Immature natural killer cell (primary cell): ENCODE results near the gene NUDT14. TPM values are rescaled to one million over a fixed set of nuclear protein-coding genes. Genes with fewer than 3 reads are reported as not detected.
A peak's percentile ranks its signal among the peaks of the same experiment; 100 is the strongest.

ENCODE experiments used
- DNase-seq, 3 donors: peaks; one replicate each; pipeline ENCODE4 v3.0.0; 2022; ENCODE audit warnings: mixed read lengths in 1 of 3
- H3K27ac Mint-ChIP-seq, 6 donors: one replicate each; pipeline ENCODE4 v1.8.0; 2020; ENCODE audit warnings: mixed read lengths in 6 of 6, mild to moderate bottlenecking in 5 of 6, inconsistent platforms in 4 of 6, moderate library complexity in 3 of 6
- H3K27me3 Mint-ChIP-seq, 3 donors: one replicate each; pipeline ENCODE4 v1.8.0; 2020 to 2021; ENCODE audit warnings: low read depth in 3 of 3, mild to moderate bottlenecking in 3 of 3, mixed read lengths in 3 of 3, moderate library complexity in 3 of 3, inconsistent platforms in 1 of 3
- H3K36me3 Mint-ChIP-seq, 3 donors: one replicate each; pipeline ENCODE4 v1.8.0; 2020; ENCODE audit warnings: mixed read lengths in 3 of 3, inconsistent platforms in 2 of 3, mild to moderate bottlenecking in 2 of 3
- H3K4me1 Mint-ChIP-seq, 2 donors: one replicate each; pipeline ENCODE4 v1.8.0; 2020; ENCODE audit warnings: inconsistent platforms in 2 of 2, mild to moderate bottlenecking in 2 of 2, mixed read lengths in 2 of 2, moderate library complexity in 1 of 2
- H3K4me3 Mint-ChIP-seq, 5 donors: one replicate each; pipeline ENCODE4 v1.8.0; 2020; ENCODE audit warnings: mild to moderate bottlenecking in 5 of 5, mixed read lengths in 5 of 5, inconsistent platforms in 3 of 5, moderate library complexity in 3 of 5
- H3K9me3 Mint-ChIP-seq, 6 donors: one replicate each; pipeline ENCODE4 v1.8.0; 2020; ENCODE audit warnings: mild to moderate bottlenecking in 6 of 6, mixed read lengths in 6 of 6, inconsistent platforms in 4 of 6, moderate library complexity in 3 of 6
- polyA plus RNA-seq, 3 donors: library from polyadenylated mRNA; unstranded; fragments of 300-500 nt; fragmentation: Illumina TruSeq; gene quantifications; one replicate each; pipeline ENCODE4 v1.2.3, GENCODE V29; 2021

Gene NUDT14
- polyA plus RNA-seq, 3 donors from 2014 or later: 21.9 to 29.7 (median 27.3) TPM

- Mint-ChIP-seq H3K4me3 (peak overlapping the region; percentile 68 to 79 (median 72)), H3K27me3 (peaks cover 2 to 3% (median 2%) of the 10 kb centered on the region in 3 donors), H3K9me3 (no peaks in the 10 kb centered on the region), H3K4me1 (peaks cover 8 to 16% of the 10 kb centered on the region in 2 donors), H3K36me3 (no peaks in the 10 kb centered on the region), H3K27ac (peak overlapping the region in 2 of 6 donors; percentile 20 to 59)
- DNase-seq: no peak
Observed at GRCh38 chr14:105182296-105183020, 1.3 kb upstream of the NUDT14 start.

DNA sequence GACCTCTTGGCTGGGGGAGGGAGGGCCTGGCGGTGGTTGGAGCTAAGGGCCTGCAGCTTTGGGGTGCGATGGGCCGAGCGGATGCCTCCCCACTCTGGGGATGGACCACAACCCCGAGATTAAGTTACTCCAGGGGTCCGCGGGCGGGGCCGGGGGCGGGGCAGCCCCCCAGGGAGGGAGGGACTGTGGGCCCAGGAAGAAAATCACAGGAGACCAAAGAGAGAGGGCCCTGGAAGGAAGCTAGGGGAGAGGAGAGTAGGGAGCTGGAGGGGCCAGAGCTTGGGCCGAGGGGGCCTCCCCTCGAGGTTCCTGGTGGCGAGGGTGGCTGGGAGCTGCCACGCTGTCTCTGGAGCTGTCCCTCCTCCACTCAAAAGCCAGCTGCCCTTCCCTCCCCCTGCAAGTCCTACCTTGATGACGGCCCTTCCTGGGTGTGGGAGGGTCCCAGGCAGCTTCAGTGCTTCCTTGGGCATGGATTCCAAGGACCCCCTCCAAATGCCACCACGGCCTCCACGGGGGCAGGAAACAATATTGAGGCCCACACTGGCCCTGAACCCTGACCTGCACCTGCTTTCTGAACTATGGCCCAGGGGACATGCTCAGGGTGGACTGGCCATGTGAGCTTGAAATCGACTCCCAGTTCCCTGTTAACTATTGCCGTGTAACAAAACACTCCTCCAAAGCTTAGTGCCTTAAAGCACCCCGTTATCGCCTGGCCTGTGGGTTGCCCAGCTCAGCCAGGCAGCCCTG lies 610 bp upstream of the NUDT14 start:
- Mint-ChIP-seq H3K27me3 (peaks cover 2 to 3% (median 2%) of the 10 kb centered on the region in 3 donors), H3K36me3 (no peaks in the 10 kb centered on the region), H3K4me3 (peak overlapping the region; percentile 68 to 79 (median 72)), H3K4me1 (peaks cover 10 to 17% of the 10 kb centered on the region in 2 donors), H3K27ac (peak overlapping the region in 2 of 6 donors; percentile 20 to 59), H3K9me3 (no peaks in the 10 kb centered on the region)
- DNase-seq: no peak

GRCh38 chr14:105179191-105179590 lies 1.9 kb downstream of the NUDT14 start:
- H3K27ac Mint-ChIP-seq: no peak overlapping the region
- peak overlapping the region in 1 of 5 donors; percentile 50 for H3K4me3 Mint-ChIP-seq
- H3K36me3 Mint-ChIP-seq: no peaks in the 10 kb centered on the region
- peaks cover 25 to 39% of the 10 kb centered on the region in 2 donors for H3K4me1 Mint-ChIP-seq
- peaks cover 2 to 8% (median 3%) of the 10 kb centered on the region in 3 donors for H3K27me3 Mint-ChIP-seq
- DNase-seq: no peak
- H3K9me3 Mint-ChIP-seq: no peaks in the 10 kb centered on the region

DNA sequence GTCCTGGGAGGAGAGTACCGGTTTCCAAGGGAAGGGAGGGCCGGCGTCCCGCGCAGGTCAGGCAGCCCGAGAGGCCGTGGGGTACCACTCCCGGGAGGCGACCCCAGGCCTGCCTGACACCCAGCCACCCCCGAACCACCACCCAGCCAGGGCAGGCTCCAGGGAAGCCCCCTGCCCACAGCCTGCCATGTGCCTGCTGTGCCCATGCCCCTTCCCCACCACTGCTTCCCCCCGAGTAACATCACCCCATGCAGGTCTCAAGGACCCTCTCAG lies 2.3 kb downstream of the NUDT14 start:
- Mint-ChIP-seq H3K4me1 (peaks cover 27 to 41% of the 10 kb centered on the region in 2 donors), H3K4me3 (peak overlapping the region in 1 of 5 donors; percentile 49), H3K27ac (no peak overlapping the region), H3K9me3 (no peaks in the 10 kb centered on the region), H3K36me3 (no peaks in the 10 kb centered on the region), H3K27me3 (peaks cover 2 to 8% (median 3%) of the 10 kb centered on the region in 3 donors)
- DNase-seq: no peak

GRCh38 chr14:105178069-105178867 lies 2.8 kb downstream of the NUDT14 start:
- Mint-ChIP-seq H3K4me3 (peak overlapping the region in 2 of 5 donors; percentile 40 to 49), H3K27ac (no peak overlapping the region), H3K4me1 (peaks cover 27 to 43% of the 10 kb centered on the region in 2 donors), H3K27me3 (peaks cover 2 to 8% (median 3%) of the 10 kb centered on the region in 3 donors), H3K9me3 (no peaks in the 10 kb centered on the region), H3K36me3 (no peaks in the 10 kb centered on the region)
- no peak for DNase-seq

GRCh38 chr14:105177082-105177481 lies 4.0 kb downstream of the NUDT14 start:
- no peak for DNase-seq
- H3K4me1 Mint-ChIP-seq: peaks cover 27 to 39% of the 10 kb centered on the region in 2 donors
- no peak overlapping the region for H3K27ac Mint-ChIP-seq
- peaks cover 0 to 6% (median 0%) of the 10 kb centered on the region in 3 donors for H3K27me3 Mint-ChIP-seq
- H3K4me3 Mint-ChIP-seq: no peak overlapping the region
- H3K36me3 Mint-ChIP-seq: no peaks in the 10 kb centered on the region
- H3K9me3 Mint-ChIP-seq: no peaks in the 10 kb centered on the region

DNA sequence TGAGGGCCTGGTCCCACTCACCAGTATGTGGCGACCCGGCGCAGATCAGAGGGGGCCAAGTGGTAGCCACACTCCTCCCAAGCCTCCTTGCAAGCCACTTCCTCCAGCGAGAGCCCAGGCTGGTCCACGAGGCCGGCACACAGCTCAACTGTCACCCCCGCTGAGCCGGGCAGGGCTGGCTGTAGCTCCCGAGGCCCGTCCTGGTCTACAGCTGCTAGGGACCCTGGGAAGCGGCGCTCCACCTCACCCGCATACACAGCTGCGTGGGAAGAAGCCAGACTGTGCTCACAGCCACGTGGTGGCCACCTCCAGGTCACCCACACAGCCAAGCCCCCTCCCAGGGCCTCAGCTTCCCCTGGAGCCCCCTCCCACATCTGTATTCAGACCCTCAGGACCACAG lies 4.6 kb downstream of the NUDT14 start:
- peak overlapping the region in 2 of 6 donors; percentile 12 to 51 for H3K27ac Mint-ChIP-seq

GRCh38 chr14:105173901-105174894 lies 6.9 kb downstream of the NUDT14 start:
- Mint-ChIP-seq H3K4me1 (peaks cover 19 to 37% of the 10 kb centered on the region in 2 donors), H3K27ac (peak overlapping the region; percentile 70 to 88 (median 81)), H3K9me3 (no peaks in the 10 kb centered on the region), H3K4me3 (peak overlapping the region; percentile 63 to 74 (median 73)), H3K27me3 (peaks cover 3 to 10% (median 3%) of the 10 kb centered on the region in 3 donors), H3K36me3 (no peaks in the 10 kb centered on the region)
- peak; percentile 73 to 78 (median 76) for DNase-seq

More for the DNA sequence above, 4.6 kb downstream of the NUDT14 start:
- Mint-ChIP-seq H3K4me3 (peak overlapping the region in 3 of 5 donors; percentile 19 to 62 (median 32)), H3K27me3 (peaks cover 0 to 6% (median 3%) of the 10 kb centered on the region in 3 donors), H3K36me3 (no peaks in the 10 kb centered on the region), H3K4me1 (peaks cover 27 to 39% of the 10 kb centered on the region in 2 donors), H3K9me3 (no peaks in the 10 kb centered on the region)
- DNase-seq: no peak

DNA sequence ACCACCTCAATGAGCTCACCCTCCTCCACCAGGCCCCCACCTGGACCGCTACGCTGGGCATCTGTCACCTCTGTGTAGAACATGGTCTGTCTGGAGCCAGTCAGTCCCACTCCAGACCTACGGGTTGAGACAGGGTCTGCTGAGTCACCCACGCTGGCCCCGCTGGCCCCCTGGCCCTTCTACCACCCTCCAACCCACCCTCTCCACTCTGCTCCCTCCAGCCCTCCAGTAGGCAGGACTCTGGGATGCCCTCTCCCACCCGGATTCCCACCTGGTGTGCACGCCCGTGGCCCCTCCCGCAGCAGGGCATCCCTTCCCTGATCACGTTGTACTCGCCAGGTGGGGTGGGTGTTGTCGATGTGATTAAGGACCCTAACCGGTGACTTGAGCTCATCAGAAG lies 8.0 kb downstream of the NUDT14 start:
- Mint-ChIP-seq H3K27ac (peak overlapping the region in 1 of 6 donors; percentile 16), H3K36me3 (no peaks in the 10 kb centered on the region), H3K27me3 (peaks cover 3 to 13% (median 3%) of the 10 kb centered on the region in 3 donors), H3K4me1 (peaks cover 19 to 37% of the 10 kb centered on the region in 2 donors), H3K9me3 (no peaks in the 10 kb centered on the region), H3K4me3 (peak overlapping the region in 2 of 5 donors; percentile 7 to 36)
- DNase-seq: no peak

DNA sequence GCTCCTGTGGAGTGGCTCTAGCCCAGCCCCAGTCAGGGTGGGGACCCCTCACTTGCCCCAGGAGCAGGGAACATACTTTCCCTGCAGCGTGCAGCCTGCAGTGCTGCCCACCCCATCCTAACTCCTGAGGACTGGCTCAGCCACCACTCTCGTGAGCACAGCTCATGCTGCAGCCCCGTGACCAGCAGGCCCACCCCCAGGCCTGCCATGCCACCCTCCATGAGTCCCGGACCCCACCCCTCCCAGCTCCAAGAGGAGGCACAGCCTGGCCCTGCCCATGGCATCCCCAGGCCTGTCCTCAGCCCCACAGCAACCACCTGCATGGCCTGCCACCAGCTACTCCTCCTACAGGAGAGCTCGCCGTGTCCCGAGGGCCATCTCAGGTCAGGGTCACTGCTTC lies 8.6 kb downstream of the NUDT14 start:
- Mint-ChIP-seq H3K36me3 (no peaks in the 10 kb centered on the region), H3K27ac (no peak overlapping the region), H3K4me3 (no peak overlapping the region), H3K4me1 (peaks cover 19 to 37% of the 10 kb centered on the region in 2 donors), H3K9me3 (no peaks in the 10 kb centered on the region), H3K27me3 (peaks cover 3 to 13% (median 3%) of the 10 kb centered on the region in 3 donors)
- no peak for DNase-seq

- Mint-ChIP-seq H3K4me3 (no peak overlapping the region), H3K36me3 (no peaks in the 10 kb centered on the region), H3K4me1 (peaks cover 11 to 30% of the 10 kb centered on the region in 2 donors), H3K27me3 (peaks cover 6 to 13% (median 9%) of the 10 kb centered on the region in 3 donors), H3K27ac (no peak overlapping the region), H3K9me3 (no peaks in the 10 kb centered on the region)
- no peak for DNase-seq
Observed at GRCh38 chr14:105171004-105171673, 10.0 kb downstream of the NUDT14 start.
